SK-N-SH (cell line): ENCODE measurements around the gene NLGN1.

Source experiments
- IRF3 ChIP-seq: fragments of 150-350 bp; IDR thresholded peaks from 2 replicates; pipeline ENCODE4 v1.6.1; 2016; ENCODE audit warnings: mild to moderate bottlenecking, low read depth, low read length
- JUND ChIP-seq: IDR thresholded peaks from 2 replicates; pipeline ENCODE4 v1.4.0; 2012
- POLR2AphosphoS5 ChIP-seq: IDR thresholded peaks from 2 replicates; pipeline ENCODE4 v1.6.1; 2012; ENCODE audit warnings: low read depth, low read length
- TF ChIP-seq, protein P1 (sequence below): fragments of 200-600 bp; sonication (generic); IDR thresholded peaks from 2 replicates; pipeline ENCODE4 v1.6.1; 2017; ENCODE audit warnings: antibody characterized with exemption, mild to moderate bottlenecking, moderate library complexity
- TF ChIP-seq, protein P2 (sequence below): IDR thresholded peaks from 2 replicates; pipeline ENCODE4 v1.6.1; 2012; ENCODE audit warnings: mild to moderate bottlenecking, low read depth, low read length, moderate library complexity

DNA sequence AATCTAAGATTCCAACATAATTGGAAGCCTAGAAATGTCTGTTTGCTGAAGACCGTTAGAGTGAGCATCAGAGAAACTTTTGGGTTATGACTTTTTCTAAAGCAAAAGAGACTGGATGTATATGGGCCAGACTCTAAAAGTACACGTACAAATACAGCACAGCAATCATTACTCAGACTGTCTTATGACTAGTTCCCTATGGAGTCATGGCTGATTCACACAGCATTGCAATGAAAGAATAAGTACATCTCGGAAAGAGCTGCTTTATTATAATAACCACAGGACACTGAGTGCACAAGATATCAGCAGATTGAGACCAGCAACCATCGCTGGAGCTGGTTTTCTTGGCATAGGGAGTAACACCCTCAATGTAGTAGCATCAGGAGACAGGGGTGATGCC, 618.6 kb downstream of the NLGN1 start:
- TF ChIP-seq, protein P1, sequence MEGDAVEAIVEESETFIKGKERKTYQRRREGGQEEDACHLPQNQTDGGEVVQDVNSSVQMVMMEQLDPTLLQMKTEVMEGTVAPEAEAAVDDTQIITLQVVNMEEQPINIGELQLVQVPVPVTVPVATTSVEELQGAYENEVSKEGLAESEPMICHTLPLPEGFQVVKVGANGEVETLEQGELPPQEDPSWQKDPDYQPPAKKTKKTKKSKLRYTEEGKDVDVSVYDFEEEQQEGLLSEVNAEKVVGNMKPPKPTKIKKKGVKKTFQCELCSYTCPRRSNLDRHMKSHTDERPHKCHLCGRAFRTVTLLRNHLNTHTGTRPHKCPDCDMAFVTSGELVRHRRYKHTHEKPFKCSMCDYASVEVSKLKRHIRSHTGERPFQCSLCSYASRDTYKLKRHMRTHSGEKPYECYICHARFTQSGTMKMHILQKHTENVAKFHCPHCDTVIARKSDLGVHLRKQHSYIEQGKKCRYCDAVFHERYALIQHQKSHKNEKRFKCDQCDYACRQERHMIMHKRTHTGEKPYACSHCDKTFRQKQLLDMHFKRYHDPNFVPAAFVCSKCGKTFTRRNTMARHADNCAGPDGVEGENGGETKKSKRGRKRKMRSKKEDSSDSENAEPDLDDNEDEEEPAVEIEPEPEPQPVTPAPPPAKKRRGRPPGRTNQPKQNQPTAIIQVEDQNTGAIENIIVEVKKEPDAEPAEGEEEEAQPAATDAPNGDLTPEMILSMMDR = no peak
- TF ChIP-seq POLR2AphosphoS5 (no peak), JUND (peak; percentile 58), IRF3 (no peak)
- TF ChIP-seq, protein P2, sequence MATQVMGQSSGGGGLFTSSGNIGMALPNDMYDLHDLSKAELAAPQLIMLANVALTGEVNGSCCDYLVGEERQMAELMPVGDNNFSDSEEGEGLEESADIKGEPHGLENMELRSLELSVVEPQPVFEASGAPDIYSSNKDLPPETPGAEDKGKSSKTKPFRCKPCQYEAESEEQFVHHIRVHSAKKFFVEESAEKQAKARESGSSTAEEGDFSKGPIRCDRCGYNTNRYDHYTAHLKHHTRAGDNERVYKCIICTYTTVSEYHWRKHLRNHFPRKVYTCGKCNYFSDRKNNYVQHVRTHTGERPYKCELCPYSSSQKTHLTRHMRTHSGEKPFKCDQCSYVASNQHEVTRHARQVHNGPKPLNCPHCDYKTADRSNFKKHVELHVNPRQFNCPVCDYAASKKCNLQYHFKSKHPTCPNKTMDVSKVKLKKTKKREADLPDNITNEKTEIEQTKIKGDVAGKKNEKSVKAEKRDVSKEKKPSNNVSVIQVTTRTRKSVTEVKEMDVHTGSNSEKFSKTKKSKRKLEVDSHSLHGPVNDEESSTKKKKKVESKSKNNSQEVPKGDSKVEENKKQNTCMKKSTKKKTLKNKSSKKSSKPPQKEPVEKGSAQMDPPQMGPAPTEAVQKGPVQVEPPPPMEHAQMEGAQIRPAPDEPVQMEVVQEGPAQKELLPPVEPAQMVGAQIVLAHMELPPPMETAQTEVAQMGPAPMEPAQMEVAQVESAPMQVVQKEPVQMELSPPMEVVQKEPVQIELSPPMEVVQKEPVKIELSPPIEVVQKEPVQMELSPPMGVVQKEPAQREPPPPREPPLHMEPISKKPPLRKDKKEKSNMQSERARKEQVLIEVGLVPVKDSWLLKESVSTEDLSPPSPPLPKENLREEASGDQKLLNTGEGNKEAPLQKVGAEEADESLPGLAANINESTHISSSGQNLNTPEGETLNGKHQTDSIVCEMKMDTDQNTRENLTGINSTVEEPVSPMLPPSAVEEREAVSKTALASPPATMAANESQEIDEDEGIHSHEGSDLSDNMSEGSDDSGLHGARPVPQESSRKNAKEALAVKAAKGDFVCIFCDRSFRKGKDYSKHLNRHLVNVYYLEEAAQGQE = no peak
